ENCODE data around the gene LPP.

The LPP gene

GRCh38 chr3:188568736-188569135, 414.8 kb downstream of the LPP start:
- H3K27me3 ChIP-seq (ENCODE audit: control insufficient read depth, low read length): no peaks in the 10 kb centered on the region
- H3K79me2 ChIP-seq (ENCODE audit: control insufficient read depth, low read length): no peaks in the 10 kb centered on the region
- H3K9me2 ChIP-seq (replicated peaks; ENCODE audit: control insufficient read depth, low read length): no peaks in the 10 kb centered on the region
- H3K27ac ChIP-seq (ENCODE audit: low read depth, low read length): no peak overlapping the region
- no peaks in the 10 kb centered on the region for H3K9me3 ChIP-seq (ENCODE audit: control insufficient read depth, insufficient read depth, low read length)
- peaks cover 16% of the 10 kb centered on the region for H3K4me1 ChIP-seq (ENCODE audit: control insufficient read depth, low read length)
- H3K36me3 ChIP-seq (ENCODE audit: control insufficient read depth, low read length): peaks cover 9% of the 10 kb centered on the region
- TF ChIP-seq EZH2phosphoT487 (IDR thresholded peaks at IDR 0.05; ENCODE audit: borderline replicate concordance, low read length) (no peak), CTCF (IDR thresholded peaks at IDR 0.05; ENCODE audit: low read depth, low read length, poor library complexity, severe bottlenecking) (no peak)
- H3K4me3 ChIP-seq (ENCODE audit: low read length): no peak overlapping the region
- no peaks in the 10 kb centered on the region for H3F3A ChIP-seq (ENCODE audit: control insufficient read depth, insufficient read depth)
- H3K4me2 ChIP-seq (ENCODE audit: low read length): no peak overlapping the region
- H4K20me1 ChIP-seq (ENCODE audit: control insufficient read depth, insufficient read depth, low read depth, low read length): no peaks in the 10 kb centered on the region

DNA sequence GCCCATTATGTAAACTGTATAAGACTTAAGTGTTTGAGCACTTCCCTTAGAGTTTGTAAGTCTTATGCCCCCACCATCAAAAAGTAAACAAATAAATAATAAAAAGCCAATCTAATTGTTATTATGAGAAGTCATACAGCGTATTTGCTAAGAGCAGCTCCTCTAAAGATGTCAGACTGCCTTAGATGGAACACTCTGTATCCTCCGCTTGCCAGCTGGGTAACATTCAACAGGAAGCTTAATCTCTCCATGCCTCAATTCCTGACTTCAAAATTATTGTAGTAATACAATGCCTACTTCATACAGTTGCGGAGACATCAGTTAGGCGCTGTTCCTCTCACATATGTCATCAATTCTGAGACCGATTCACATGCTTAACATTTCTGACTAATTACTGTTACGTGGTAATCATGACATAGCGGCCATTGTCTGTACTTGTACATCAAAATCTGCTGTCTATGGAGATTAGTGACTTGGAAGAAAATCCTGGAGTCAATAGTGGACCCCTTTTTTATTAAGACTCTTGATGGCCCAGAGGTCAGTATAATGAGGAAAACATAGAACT, 417.7 kb downstream of the LPP start:
- TF ChIP-seq EZH2phosphoT487 (IDR thresholded peaks at IDR 0.05; ENCODE audit: borderline replicate concordance, low read length) (no peak), CTCF (IDR thresholded peaks at IDR 0.05; ENCODE audit: low read depth, low read length, poor library complexity, severe bottlenecking) (no peak)
- H3K4me3 ChIP-seq (ENCODE audit: low read length): no peak overlapping the region
- H4K20me1 ChIP-seq (ENCODE audit: control insufficient read depth, insufficient read depth, low read depth, low read length): no peaks in the 10 kb centered on the region

DNA sequence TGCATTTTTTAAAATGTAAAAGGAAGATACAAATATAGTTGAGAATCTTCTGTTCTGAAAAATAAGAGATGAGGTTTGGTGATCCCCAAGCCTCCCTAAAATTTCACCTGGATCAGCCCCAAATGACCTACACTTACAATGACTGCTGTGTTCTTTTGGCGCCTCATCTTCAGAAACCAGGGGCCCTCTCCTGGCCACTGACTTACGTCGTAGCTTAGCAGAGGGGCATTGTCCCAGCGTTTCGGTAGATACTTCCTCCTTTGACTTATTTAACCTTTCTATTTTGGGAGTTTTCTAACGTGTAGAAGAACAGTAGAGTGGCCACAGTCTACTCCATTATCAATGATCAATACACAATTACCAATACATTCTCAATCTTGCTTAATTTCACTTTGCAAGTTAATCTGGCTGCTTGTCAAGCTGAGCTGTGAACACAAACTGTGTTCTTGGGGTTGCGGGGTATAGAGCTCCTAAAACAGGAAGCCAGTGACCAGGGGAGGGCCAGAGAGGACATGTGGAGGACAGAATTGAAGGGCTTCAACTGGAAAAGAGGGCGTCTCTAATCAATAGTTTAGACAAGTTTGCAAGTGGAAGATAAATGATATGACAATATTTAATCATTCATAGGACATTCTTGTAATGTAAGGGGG, 419.5 kb downstream of the LPP start:
- H3K79me2 ChIP-seq (ENCODE audit: control insufficient read depth, low read length): no peaks in the 10 kb centered on the region
- TF ChIP-seq EZH2phosphoT487 (IDR thresholded peaks at IDR 0.05; ENCODE audit: borderline replicate concordance, low read length) (no peak), CTCF (IDR thresholded peaks at IDR 0.05; ENCODE audit: low read depth, low read length, poor library complexity, severe bottlenecking) (peak; percentile 46)
- peak overlapping the region; percentile 46; the same call in 1 of the 2 replicates for H3K27ac ChIP-seq (ENCODE audit: low read depth, low read length)
- no peaks in the 10 kb centered on the region for H3K9me2 ChIP-seq (replicated peaks; ENCODE audit: control insufficient read depth, low read length)
- H3F3A ChIP-seq (ENCODE audit: control insufficient read depth, insufficient read depth): peaks cover 6% of the 10 kb centered on the region; the same call in 1 of the 2 replicates
- H3K4me3 ChIP-seq (ENCODE audit: low read length): peak overlapping the region; percentile 49
- H3K4me1 ChIP-seq (ENCODE audit: control insufficient read depth, low read length): peaks cover 59% of the 10 kb centered on the region
- H3K36me3 ChIP-seq (ENCODE audit: control insufficient read depth, low read length): peaks cover 32% of the 10 kb centered on the region
- H4K20me1 ChIP-seq (ENCODE audit: control insufficient read depth, insufficient read depth, low read depth, low read length): no peaks in the 10 kb centered on the region
- H3K9me3 ChIP-seq (ENCODE audit: control insufficient read depth, insufficient read depth, low read length): no peaks in the 10 kb centered on the region
- peak overlapping the region; percentile 58 for H3K4me2 ChIP-seq (ENCODE audit: low read length)
- H3K27me3 ChIP-seq (ENCODE audit: control insufficient read depth, low read length): no peaks in the 10 kb centered on the region

More for the DNA sequence above, 417.7 kb downstream of the LPP start:
- no peak overlapping the region for H3K4me2 ChIP-seq (ENCODE audit: low read length)
- no peaks in the 10 kb centered on the region for H3K9me2 ChIP-seq (replicated peaks; ENCODE audit: control insufficient read depth, low read length)
- no peak overlapping the region for H3K27ac ChIP-seq (ENCODE audit: low read depth, low read length)
- no peaks in the 10 kb centered on the region for H3K79me2 ChIP-seq (ENCODE audit: control insufficient read depth, low read length)
- no peaks in the 10 kb centered on the region for H3K27me3 ChIP-seq (ENCODE audit: control insufficient read depth, low read length)
- H3K36me3 ChIP-seq (ENCODE audit: control insufficient read depth, low read length): peaks cover 26% of the 10 kb centered on the region
- H3F3A ChIP-seq (ENCODE audit: control insufficient read depth, insufficient read depth): no peaks in the 10 kb centered on the region
- no peaks in the 10 kb centered on the region for H3K9me3 ChIP-seq (ENCODE audit: control insufficient read depth, insufficient read depth, low read length)
- peaks cover 44% of the 10 kb centered on the region for H3K4me1 ChIP-seq (ENCODE audit: control insufficient read depth, low read length)
